HG03095 (cell line): ENCODE data around the gene ZFP69B.

Experiments used
- ATAC-seq: cut with Tn5 transposase; IDR thresholded peaks from one replicate; pipeline ENCODE4 v1.9.1; 2021; ENCODE audit warnings: moderate library complexity; ENCODE audit not compliant: unreplicated experiment

ZFP69B gene

GRCh38 chr1:40449684-40450494, at the start of gene ZFP69B:
Gene ZFP69B (plus strand): TSS chr1:40450476. CDS start chr1:40450962, 486 bp downstream.
- ATAC-seq, result peak; percentile 66

DNA sequence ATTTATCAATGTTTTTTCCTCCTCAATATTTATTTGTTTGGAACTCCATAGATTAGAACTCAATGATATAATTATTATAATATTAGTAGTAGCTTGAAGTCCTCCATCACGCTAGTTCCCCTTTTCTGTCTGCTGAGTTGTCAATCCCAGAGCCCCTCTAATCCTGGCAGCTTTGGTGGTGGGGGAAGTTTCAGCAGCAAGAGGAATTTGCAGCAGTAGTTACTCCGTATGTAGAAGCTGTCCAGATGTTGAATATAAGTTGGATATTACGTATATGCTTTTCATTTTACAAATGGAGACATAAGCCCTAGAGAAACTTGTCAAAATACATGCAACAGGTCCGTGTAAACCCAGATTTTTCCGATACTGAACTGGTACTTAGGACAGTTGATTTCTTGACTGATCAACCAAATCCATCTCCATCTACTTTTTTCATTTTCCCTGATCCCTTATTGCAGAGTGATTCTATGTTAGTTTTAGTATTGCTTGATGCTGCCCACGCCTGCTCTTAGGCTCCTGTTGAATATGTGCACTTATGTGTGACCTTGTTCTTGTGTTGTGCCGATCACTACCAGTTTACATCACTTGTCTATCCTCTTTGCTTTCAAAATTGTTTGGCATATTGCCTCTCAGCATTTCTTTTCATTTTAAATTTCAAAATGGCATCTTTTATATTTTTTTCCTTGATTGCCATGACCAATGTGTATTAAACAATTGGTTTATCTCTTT, 48.6 kb upstream of the ZFP69B start:
- no peak for ATAC-seq

DNA sequence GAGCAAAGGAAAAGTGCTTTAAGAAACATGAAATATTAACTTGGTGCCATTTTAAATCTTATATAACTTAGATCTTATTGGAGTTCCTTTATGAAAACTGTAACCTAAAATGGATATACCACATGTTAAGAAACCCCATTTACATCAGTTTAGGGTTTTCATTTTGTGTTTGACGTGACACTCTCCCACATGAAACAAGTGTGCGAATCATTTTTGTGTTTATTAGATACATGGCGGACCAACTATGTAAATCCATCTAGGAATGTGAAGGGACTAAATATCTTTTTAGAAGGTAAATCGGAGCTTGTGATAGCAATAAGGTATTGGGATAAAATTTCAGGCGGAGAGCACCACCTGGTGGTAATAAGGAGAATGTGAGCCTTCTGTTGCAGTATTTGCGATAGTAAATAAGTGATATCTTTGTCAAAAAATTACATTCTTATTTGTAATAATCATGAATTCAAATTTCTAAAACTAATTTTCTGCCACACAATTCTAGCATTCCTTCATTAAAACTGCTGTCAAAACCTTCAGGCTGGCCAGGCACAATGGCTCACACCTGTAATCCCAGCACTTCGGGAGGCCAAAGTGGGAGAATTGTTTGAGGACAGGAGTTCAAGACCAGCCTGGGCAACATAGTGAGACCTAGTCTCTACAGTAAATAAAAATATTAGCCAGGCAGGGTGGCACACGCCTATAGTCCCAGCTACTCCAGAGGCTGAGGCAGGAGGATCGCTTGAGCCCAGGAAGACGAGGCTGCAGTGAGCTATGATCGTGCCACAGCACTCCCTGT, 45.4 kb upstream of the ZFP69B start:
- no peak for ATAC-seq

- ATAC-seq, result no peak
Observed at GRCh38 chr1:40405812-40406211, 44.5 kb upstream of the ZFP69B start.

GRCh38 chr1:40407453-40407852, 42.8 kb upstream of the ZFP69B start:
- ATAC-seq, result no peak

DNA sequence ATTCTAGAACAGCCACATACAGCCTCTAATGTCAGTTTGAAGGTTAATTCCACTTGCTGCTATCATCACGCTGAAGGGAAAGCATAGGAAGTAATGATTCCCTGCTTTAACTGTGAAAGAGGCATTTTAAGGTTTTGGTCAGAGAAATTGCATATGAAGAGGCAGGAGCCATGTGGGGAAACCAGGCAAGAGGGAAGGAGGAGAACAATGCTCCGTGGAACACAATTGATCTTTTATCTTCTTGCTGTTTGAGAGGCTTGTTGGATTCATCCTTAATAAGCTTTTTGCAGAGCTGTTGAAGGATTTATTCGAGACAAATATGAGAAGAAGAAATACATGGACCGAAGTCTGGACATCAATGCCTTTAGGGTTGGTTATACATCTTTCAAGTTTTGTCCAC, 40.8 kb upstream of the ZFP69B start:
- no peak for ATAC-seq

DNA sequence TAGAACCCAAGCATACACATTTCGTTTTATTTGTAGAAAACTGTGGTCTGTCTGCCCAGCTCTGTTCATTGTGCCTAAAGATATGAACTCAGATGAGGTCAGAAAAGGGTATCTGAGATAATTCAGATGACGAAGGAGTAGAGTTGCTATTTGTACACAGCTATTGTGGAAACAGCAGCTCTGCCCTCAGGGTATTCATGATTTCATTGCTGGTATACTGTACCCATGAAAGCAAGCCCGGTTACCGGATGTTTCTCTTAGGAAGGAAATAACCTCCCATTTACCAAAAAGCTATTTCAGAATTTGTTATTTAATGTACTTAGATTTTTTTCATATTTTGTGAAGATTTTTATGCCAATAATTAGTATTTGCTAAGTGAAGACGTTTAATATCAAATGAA, 39.0 kb upstream of the ZFP69B start:
- no peak for ATAC-seq

- ATAC-seq, result no peak
Observed at GRCh38 chr1:40411843-40412242, 38.4 kb upstream of the ZFP69B start.

DNA sequence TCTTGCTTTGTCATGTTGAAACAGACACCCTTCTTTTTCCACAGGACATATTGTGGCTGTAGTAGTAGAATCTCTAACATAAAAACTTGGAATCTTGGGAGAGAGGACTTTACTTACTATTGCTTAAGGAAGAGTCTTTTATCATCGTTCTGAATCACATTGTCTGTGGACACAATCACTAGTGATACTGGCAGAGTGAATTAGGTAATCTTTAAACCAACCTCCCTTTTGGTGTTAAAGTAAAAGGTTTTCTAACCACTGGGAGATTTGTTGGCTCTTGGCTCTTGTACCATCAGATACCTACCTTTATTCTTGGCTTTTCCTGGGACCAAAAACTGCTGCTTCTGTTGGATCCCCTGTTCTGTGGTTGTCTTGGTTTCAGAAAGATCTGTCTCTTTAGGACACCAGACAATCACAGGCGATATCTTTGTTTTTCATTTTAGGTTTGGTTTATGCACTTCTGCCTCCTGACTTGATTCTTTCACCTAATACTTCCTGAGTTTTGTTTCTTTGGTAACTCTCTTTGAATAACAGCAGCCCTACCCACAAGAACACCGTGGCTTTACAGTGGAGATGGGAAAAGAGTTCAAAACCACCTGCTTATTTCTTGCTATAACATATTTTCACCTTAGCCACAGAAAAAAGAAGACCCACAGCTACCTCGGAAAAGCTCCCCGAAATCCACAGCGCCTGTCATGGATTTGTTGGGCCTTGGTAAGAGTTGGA, 36.6 kb upstream of the ZFP69B start:
- no peak for ATAC-seq

GRCh38 chr1:40414331-40414730, 35.9 kb upstream of the ZFP69B start:
- ATAC-seq, result no peak

DNA sequence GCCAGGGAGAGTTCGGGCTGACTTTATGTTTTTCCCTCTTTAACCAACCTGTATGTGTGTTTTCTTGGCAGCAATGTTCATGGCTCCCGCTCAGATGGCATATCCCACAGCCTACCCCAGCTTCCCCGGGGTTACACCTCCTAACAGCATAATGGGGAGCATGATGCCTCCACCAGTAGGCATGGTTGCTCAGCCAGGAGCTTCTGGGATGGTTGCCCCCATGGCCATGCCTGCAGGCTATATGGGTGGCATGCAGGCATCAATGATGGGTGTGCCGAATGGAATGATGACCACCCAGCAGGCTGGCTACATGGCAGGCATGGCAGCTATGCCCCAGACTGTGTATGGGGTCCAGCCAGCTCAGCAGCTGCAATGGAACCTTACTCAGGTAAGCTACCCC, 33.6 kb upstream of the ZFP69B start:
- ATAC-seq, result no peak

DNA sequence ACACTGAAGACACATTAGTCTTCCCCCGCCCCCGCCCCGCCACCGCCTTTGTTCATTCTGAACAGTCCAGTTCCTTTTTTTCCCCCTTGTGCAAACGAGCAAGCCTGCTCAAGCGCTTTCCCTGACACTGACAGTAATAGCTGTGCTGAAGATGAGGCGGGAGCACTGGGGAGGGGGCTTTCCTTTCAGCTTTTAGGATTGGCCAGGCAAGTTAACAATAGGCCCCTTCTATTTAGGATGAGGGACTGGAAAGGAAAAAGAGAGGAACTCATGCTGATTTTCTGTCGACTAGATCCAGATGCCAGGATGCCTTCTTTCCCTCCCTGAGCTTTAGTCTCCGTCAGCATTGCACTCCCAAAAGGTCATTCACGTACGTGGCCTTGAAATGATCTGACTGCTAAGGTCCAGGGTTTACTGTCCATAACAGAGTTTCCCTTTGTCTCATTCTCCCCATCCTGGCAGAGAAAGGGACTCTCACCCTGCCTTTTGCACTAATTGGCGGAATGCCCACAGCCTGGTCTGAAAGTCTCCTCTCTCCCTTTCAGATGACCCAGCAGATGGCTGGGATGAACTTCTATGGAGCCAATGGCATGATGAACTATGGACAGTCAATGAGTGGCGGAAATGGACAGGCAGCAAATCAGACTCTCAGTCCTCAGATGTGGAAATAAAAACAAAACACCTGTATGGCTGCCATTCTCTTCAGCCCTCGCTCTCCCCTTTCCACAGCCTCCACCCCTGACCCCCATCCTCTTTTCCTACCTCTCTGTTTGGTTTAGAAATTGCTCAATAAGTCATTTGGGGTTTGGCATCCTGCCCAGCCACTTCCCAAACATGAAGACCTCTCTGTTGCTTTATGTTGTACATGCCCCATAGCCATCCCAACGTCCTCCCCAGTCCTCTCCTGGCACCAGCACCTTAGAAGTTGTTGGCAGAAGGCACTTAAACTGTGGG, 28.6 kb upstream of the ZFP69B start:
- no peak for ATAC-seq

GRCh38 chr1:40422630-40423263, 27.5 kb upstream of the ZFP69B start:
- ATAC-seq, result no peak

GRCh38 chr1:40423264-40423642, 27.0 kb upstream of the ZFP69B start:
- no peak for ATAC-seq

DNA sequence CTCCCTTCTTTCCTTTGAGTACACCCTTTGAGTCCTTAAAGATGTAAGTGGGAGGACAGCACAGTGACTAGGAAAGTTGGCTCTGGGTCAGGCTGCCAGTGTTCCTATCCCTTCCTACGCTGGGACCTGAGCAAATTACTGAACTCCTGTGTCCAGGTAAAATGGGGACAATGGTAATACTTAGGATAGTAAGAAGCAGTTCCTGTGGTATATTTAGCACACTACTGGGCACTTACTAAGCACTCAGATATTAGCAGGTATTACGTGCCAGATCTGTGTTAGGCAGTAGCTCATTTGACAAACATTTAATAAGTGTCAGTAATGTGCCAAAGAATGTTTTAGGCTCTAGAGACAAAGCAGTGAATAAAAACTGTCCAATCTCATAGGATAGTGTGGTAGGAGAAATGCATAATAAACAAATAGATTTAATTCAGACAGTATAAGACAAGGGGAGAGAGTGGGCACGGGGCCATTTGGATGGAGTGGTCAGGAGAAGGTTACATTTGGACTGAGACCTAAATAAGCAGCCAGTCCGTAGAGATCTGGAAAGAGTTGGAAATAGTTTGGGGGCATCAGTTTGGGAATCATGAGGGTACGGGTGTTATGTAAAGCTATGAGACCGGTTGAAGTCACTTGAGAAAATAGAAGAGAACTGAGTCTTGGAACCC, 26.2 kb upstream of the ZFP69B start:
- ATAC-seq, result no peak

GRCh38 chr1:40425198-40425597, 25.1 kb upstream of the ZFP69B start:
- no peak for ATAC-seq

- ATAC-seq, result no peak
Observed at GRCh38 chr1:40431385-40431784, 18.9 kb upstream of the ZFP69B start.

DNA sequence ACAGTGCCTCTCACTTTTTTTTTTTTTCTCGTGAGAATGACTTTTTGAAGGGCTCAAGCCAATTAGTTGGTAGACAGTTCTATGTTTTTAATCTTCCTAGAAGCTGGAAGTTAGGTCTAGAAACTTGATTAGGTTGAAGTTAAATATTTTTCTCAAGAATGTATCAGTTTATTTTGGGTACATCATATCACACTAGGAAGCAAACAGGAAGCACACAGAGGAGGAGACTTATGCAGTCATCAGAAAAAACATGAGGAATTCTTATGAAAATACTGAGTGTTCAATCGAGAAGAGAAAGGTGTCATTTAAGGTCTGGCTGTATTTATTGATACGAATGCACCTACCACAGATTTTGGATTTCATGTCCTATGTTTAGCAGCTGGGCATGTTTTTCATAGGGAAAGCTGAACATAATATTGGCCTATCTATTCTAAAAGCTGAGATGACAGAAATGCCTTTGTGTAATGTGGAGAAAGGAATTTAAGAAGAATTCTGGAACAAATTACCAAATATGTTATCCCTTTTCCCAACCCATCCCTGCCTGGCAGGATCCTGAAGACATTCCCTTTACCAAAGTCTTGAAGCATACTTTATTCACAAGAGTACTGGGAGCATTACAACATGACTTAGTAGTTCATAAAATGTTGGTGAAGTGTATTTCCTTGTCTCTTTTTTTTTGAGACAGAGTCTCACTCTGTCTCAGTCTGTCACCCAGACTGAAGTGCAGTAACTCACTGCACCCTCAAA, 17.5 kb upstream of the ZFP69B start:
- no peak for ATAC-seq
